ENCODE measurements around the gene ISM1.

The ISM1 gene

GRCh38 chr20:13313201-13313600 is 92.1 kb downstream of the ISM1 start:
- DNase-seq (ENCODE audit: low read depth): no peak

- no peak for DNase-seq (ENCODE audit: low read depth)
Observed at GRCh38 chr20:13317439-13317838, 96.4 kb downstream of the ISM1 start.

GRCh38 chr20:13318871-13319521 is 97.9 kb downstream of the ISM1 start:
- no peak for DNase-seq (ENCODE audit: low read depth)

GRCh38 chr20:13320702-13321101 is 99.6 kb downstream of the ISM1 start:
- DNase-seq (ENCODE audit: low read depth): no peak

DNA sequence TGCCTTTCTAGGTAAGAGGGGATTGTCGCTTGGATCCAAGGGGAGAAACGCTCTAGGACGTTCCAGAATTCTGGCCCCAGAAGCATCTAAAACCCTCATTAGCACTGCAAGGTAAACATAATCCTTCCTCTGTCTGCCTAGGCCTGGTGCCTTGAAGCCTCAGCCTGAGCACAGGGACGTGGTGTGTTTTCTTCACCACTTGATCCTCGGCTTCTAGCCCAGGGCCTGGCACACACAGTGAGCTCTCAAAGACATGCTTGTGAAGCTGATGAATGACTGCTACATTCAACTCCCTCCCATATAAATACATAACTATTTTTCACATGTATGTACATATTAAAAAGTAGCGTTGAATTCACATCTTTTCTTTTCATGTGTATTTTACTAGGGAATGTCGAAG is 100.3 kb downstream of the ISM1 start:
- no peak for DNase-seq (ENCODE audit: low read depth)

DNA sequence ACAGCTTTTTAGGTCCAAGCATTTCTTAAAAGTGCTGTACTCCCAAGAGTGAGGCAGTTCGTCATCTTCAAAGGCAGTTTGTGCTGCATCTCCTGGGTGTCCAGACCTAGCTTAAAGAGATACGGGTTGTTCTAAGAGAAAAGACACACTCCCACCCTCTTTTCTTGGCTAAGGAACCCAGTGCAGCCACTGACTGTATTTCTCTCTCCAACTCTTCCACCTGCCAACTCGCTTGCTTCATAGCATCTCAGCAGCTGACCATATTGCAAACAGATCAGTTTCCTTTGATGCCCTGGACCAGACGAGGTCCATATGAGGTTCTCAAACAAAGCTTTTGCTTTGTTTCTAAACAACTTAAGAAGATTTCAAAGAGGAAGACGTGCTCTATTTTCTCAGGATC is 101.1 kb downstream of the ISM1 start:
- no peak for DNase-seq (ENCODE audit: low read depth)

GRCh38 chr20:13322621-13323020 is 101.5 kb downstream of the ISM1 start:
- DNase-seq (ENCODE audit: low read depth): no peak

GRCh38 chr20:13325033-13325432 is 104.0 kb downstream of the ISM1 start:
- DNase-seq (ENCODE audit: low read depth): no peak

DNA sequence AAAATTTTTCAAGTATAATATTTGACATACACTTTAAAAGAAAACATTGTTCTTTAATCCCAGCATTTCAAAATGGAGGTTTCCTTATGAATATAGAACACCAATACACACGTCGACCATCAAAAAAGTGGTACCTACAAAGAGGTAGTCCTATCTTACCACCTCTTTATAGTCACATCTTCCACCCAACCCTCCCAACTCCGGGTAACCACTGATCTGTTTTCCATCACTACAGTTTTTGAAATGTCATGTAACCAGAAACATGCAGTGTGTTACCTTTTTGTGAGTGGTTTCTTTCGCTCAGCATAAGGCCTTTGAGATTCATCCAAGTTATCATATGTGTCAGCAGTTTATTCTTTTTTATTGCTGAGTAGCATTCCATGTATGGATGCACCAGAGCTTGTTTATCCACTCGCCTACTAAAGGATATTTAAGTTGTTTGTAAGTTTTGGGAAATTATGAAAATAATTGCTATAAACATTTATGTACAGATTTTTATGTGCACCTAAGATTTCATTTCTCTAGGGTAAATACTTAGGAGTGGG is 104.8 kb downstream of the ISM1 start:
- no peak for DNase-seq (ENCODE audit: low read depth)

DNA sequence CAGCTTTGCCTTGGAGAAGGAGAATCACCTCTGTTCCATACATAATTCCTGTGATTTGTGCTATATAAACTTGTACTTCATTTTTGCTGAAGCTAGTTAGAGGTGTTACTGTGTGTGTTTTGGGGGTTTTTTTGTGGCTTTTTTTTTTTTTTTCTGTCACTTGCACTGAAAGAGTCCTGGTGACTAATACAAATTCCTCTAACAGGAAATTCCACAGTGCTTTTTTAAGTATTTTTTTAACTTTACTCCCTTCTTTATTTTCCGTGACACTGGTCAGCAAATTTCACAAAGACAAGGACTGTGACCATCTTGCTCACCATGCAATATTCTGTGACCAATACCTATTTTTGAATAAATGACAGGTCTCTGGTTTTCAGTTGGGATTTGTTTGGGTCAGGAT is 110.5 kb downstream of the ISM1 start:
- no peak for DNase-seq (ENCODE audit: low read depth)

DNA sequence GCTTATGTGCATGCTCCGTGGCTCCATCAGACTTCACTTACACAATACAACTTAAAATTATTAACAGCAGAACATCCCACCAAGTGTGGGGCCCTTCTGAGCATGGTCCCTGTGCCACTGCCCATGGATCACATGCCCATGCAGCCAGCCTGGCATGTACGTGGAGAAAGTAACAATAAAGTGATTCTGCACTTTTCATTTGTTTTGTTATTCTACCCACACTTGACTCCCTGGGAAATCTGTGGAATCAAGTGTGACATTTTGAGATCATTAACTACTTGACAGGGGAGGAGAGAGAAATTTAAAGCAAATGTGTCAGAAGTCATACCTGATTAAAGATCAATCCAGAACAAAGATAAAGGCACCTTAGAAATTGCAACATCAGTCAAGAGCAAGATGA is 112.0 kb downstream of the ISM1 start:
- DNase-seq (ENCODE audit: low read depth): no peak

DNA sequence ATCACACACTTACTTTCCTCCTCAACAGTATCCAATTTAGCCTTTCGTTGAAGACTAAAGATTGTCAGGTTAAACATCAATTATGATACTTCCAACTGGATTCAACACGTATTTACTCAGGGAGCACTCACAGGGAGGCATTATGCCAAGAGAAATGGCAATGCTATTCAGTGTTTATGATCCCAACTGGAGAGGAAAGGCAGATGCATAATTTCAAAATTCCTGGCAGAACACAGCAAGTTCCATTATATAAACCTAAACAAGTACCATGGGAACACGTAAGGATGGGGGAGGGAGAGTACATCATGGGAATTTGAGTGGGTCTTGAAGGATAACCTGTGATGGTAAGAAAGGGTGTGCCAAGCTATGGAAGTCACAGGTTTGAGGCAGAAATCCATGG is 112.7 kb downstream of the ISM1 start:
- no peak for DNase-seq (ENCODE audit: low read depth)

GRCh38 chr20:13336308-13337089 is 115.4 kb downstream of the ISM1 start:
- DNase-seq (ENCODE audit: low read depth): no peak

- DNase-seq (ENCODE audit: low read depth): no peak
Observed at GRCh38 chr20:13337090-13337784, 116.2 kb downstream of the ISM1 start.

- DNase-seq (ENCODE audit: low read depth): no peak
Observed at GRCh38 chr20:13338097-13338661, 117.1 kb downstream of the ISM1 start.

DNA sequence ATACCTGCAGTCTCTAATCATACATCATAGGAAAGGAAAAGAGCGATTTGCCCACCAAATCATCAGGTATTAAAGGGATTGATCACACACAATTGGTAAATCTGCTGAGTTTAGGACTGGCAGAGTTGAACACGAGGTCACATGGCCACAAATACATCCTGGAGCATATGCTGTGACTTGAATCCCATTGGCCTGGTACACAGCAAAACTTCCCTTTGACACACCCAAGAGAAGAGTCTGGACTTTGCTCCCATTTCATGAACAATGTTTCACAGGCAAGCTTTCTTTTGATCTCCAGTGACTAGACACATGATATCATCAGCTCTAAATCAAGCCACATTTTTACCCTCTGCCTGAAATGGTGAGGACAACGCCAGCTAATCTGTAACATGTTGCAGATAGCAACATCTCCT is 117.9 kb downstream of the ISM1 start:
- DNase-seq (ENCODE audit: low read depth): no peak

GRCh38 chr20:13340088-13340487 is 119.0 kb downstream of the ISM1 start:
- no peak for DNase-seq (ENCODE audit: low read depth)

DNA sequence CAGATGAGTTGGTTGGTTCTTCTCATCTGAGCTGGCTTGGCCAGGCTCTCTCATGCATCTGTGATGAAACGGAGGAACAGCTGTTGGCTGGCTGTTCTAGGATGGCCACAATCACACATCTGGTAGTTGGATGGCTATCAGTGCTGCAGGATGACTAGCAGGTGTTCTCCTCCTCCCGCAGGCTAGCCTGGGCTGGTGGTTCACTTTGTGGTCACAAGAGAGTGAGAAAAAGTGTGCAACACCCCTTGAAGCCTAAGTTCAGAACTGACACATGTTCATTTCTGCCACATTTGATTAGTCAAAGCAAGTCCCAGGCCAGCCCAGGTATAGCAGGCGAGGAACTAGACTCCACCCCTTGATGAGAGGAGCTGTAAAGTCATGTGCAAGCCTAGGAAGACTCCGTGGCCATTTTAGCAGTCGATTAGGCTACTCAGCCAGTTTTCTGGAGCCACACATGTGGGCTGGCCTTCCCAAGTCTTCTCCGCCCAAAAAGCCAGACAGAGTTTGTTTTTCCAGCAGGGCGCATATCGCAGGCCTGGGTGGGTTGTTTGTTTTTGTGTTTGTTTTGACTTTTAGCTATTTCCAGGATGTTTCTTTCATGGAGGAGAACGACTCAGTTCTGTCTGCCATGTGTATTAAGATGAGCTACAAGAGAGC is 120.8 kb downstream of the ISM1 start:
- no peak for DNase-seq (ENCODE audit: low read depth)

DNA sequence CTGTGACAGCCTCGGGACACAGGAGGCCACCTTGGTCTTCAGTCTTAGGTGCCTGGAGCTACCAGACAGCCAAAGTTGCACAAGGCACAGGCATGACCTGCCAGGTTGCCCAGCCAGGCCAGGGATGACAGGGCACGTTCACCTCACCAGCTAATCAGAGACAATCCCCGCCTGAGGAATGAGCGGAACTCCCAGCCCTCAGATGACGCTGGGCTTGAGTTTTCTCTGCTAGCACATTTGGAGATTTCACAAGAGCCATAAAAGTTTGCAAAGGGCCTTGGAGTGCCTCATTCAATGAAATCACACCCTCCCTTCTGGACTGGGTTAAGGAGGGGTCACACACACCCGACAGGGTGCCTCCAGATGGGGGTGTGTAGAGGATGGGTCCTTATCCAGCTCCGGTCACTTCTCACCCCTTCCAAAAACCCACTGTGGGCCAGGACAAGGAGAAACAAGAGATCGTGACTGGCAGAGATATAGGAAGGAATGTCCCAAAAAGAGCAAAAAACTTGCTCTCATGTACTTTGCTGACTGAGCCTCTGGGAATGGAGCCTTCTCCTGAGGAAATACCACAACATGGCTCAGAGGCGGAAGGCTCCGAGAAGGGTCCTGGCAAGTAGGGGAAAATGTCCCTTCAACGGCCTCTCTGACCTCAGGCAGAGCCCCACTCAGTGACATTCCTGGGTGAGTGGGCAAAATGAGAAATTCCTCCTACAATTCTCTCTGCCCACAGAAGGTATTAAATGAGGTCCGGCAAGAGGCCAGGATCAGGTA is 121.6 kb downstream of the ISM1 start:
- no peak for DNase-seq (ENCODE audit: low read depth)

DNA sequence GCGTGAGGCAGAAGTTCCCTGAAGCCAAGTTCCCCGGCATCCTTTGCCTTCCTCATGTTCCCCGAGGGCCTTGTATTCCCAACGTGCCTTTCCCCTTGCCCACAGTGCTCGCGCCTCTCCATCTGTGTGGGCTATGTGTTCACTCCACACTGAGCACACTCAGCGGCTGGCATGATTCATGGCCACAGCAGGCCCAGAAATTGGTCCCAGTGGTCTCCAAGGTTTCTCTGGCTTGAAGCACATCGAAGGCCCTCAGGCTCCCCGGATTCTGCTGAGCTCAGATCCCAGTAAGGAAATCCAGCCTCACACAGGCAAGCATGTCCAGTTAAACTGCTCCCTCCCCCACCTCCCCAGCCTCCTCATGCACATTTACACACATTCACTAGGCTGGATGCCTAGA is 123.6 kb downstream of the ISM1 start:
- DNase-seq (ENCODE audit: low read depth): no peak
